ENCODE data around the gene NDUFS2. TPM values are rescaled to one million over a fixed set of nuclear protein-coding genes. Genes with fewer than 3 reads are reported as not detected.
A peak's percentile ranks its signal among the peaks of the same experiment; 100 is the strongest.

The NDUFS2 gene
- total and polyA plus RNA-seq, 9 of the 15 experiments (the other 6 are each of a cell fraction or from before 2014, with no cell fraction given), result 70.0 to 176 (median 141) TPM

DNA sequence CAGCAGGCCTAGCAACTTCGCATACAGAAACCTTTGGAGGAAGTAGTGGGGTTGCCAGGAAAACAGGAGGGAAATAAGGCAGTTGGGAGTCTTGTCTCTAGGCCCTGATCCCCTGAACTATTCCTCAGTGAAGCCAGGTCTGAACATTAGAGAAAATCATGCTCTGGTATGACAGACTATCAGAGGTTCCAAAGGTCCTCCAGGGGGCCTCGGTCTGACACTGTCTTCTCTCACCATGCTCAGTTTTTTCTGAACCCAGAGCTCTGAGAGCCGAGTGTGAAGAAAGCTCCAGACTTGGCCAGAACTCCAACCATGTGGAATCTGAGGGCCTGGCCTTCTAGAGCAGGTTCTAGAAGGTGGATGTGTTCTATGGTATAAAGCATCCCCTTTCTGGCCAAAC is 27.7 kb downstream of the NDUFS2 start (continued):
- TF ChIP-seq, protein P1, sequence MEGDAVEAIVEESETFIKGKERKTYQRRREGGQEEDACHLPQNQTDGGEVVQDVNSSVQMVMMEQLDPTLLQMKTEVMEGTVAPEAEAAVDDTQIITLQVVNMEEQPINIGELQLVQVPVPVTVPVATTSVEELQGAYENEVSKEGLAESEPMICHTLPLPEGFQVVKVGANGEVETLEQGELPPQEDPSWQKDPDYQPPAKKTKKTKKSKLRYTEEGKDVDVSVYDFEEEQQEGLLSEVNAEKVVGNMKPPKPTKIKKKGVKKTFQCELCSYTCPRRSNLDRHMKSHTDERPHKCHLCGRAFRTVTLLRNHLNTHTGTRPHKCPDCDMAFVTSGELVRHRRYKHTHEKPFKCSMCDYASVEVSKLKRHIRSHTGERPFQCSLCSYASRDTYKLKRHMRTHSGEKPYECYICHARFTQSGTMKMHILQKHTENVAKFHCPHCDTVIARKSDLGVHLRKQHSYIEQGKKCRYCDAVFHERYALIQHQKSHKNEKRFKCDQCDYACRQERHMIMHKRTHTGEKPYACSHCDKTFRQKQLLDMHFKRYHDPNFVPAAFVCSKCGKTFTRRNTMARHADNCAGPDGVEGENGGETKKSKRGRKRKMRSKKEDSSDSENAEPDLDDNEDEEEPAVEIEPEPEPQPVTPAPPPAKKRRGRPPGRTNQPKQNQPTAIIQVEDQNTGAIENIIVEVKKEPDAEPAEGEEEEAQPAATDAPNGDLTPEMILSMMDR (IDR thresholded peaks at IDR 0.05 in 2 of 3, conservative IDR thresholded peaks at IDR 0.05 in 1 of 3; ENCODE audit: insufficient read depth in 2 of 3, low read depth in 1 of 3, low read length in 3 of 3), result peak; percentile 20 to 43 (median 29); a peak in 4 of 6 replicates
- TF ChIP-seq EWSR1 (IDR thresholded peaks at IDR 0.05; ENCODE audit: borderline replicate concordance, low read depth, partially characterized antibody), result no peak
- TF ChIP-seq, protein P2, sequence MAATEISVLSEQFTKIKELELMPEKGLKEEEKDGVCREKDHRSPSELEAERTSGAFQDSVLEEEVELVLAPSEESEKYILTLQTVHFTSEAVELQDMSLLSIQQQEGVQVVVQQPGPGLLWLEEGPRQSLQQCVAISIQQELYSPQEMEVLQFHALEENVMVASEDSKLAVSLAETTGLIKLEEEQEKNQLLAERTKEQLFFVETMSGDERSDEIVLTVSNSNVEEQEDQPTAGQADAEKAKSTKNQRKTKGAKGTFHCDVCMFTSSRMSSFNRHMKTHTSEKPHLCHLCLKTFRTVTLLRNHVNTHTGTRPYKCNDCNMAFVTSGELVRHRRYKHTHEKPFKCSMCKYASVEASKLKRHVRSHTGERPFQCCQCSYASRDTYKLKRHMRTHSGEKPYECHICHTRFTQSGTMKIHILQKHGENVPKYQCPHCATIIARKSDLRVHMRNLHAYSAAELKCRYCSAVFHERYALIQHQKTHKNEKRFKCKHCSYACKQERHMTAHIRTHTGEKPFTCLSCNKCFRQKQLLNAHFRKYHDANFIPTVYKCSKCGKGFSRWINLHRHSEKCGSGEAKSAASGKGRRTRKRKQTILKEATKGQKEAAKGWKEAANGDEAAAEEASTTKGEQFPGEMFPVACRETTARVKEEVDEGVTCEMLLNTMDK (IDR thresholded peaks at IDR 0.05; ENCODE audit: borderline replicate concordance, insufficient read depth, low read depth, low read length, poor library complexity, severe bottlenecking), result peak; percentile 47

DNA sequence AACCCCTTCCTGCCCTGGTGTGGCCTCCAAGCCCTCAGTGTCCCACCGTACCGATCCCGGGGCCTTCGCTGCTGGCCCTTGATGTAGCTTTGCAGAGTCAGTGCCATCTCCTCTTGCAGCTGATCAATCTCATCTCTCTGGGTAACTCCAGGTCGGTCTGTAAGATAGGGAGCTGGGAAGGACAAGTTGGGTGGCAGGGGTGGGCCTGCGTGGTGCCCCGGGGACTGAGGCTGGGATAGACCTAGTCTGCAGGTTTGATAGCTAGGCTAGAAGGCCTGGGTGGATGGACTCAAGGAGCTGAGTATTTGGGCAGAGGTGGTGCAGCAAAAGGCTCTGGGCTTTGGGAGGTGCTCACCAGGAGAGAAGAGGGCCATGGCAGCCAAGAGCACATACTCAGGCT is 28.6 kb downstream of the NDUFS2 start:
- BruUV-seq (replicated peaks), result no TSS peak
- intact Hi-C loops (cut with micrococcal nuclease), result no loop called here
- Histone ChIP-seq H3K4me2 (ENCODE audit: insufficient read depth, low read length) (no peak overlapping the region), H2AFZ (ENCODE audit: low read depth, low read length) (no peak overlapping the region), H3K9me3 (replicated peaks; ENCODE audit: control insufficient read depth, insufficient read depth, low read depth, low read length) (no peaks in the 10 kb centered on the region), H3K79me2 (ENCODE audit: control insufficient read depth, insufficient read depth, low read length) (peaks cover 19% of the 10 kb centered on the region), H3K4me3 (no peak overlapping the region), H3K36me3 (ENCODE audit: control insufficient read depth, insufficient read depth, low read length) (peaks cover 37% of the 10 kb centered on the region), H4K20me1 (replicated peaks; ENCODE audit: control insufficient read depth, insufficient read depth, low read length) (no peaks in the 10 kb centered on the region), H3K4me1 (replicated peaks in 1 of 2; ENCODE audit: control insufficient read depth in 2 of 2, insufficient read depth in 2 of 2, low read length in 2 of 2) (peaks cover 7 to 19% of the 10 kb centered on the region in 2 experiments; a peak in 4 of 5 replicates), H3K27ac (ENCODE audit: extremely low read depth, low read depth, low read length) (no peak overlapping the region), H3K9me1 (ENCODE audit: control insufficient read depth, insufficient read depth, low read length) (no peaks in the 10 kb centered on the region), H3K27me3 (ENCODE audit: control insufficient read depth in 2 of 2, insufficient read depth in 2 of 2, low read length in 2 of 2) (no peaks in the 10 kb centered on the region), H3K9ac (ENCODE audit: insufficient read depth in 1 of 2, low read depth in 2 of 2, low read length in 2 of 2) (peak overlapping the region in 1 of 2 experiments; percentile 42; a peak in 1 of 4 replicates)
- ATAC-seq, result no peak
- in situ Hi-C loops (cut with MboI), result loop anchor here (5.0 kb wide), 1 partner anchor 62 kb away; no protein-coding TSS in a partner anchor
- DNase-seq (ENCODE audit: extremely low read depth in 1 of 4, low spot score in 3 of 4), result no peak
- CTCF ChIA-PET (ENCODE audit: low intra/inter-chr PET ratio), result no interaction called here
- 84% methylated on average over 7 of the region's 7 CpGs for WGBS (ENCODE audit: insufficient coverage, low coverage, missing lambda C conversion rate)
- POLR2A ChIA-PET, result interaction anchor here (0.6 to 1.0 kb wide), 3 partner anchors 10 to 30 kb away, joined by 3 to 4 read pairs (median 3); no protein-coding TSS in a partner anchor
- no peak for FAIRE-seq
- TF ChIP-seq RBM39 (optimal IDR thresholded peaks at IDR 0.05; ENCODE audit: low read depth, low read length), result no peak
- no peak for TF ChIP-seq BHLHE40 (IDR thresholded peaks at IDR 0.05; ENCODE audit: low read length)
- TF ChIP-seq, protein P3, sequence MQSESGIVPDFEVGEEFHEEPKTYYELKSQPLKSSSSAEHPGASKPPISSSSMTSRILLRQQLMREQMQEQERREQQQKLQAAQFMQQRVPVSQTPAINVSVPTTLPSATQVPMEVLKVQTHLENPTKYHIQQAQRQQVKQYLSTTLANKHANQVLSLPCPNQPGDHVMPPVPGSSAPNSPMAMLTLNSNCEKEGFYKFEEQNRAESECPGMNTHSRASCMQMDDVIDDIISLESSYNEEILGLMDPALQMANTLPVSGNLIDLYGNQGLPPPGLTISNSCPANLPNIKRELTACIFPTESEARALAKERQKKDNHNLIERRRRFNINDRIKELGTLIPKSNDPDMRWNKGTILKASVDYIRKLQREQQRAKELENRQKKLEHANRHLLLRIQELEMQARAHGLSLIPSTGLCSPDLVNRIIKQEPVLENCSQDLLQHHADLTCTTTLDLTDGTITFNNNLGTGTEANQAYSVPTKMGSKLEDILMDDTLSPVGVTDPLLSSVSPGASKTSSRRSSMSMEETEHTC (IDR thresholded peaks at IDR 0.05), result no peak
- TF ChIP-seq, protein P4, sequence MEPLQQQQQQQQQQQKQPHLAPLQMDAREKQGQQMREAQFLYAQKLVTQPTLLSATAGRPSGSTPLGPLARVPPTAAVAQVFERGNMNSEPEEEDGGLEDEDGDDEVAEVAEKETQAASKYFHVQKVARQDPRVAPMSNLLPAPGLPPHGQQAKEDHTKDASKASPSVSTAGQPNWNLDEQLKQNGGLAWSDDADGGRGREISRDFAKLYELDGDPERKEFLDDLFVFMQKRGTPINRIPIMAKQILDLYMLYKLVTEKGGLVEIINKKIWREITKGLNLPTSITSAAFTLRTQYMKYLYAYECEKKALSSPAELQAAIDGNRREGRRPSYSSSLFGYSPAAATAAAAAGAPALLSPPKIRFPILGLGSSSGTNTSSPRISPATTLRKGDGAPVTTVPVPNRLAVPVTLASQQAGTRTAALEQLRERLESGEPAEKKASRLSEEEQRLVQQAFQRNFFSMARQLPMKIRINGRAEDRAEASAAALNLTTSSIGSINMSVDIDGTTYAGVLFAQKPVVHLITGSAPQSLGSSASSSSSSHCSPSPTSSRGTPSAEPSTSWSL (CRISPR knock-in tag; IDR thresholded peaks at IDR 0.05; ENCODE audit: borderline replicate concordance), result no peak
- TF ChIP-seq CREB1 (IDR thresholded peaks at IDR 0.05), result no peak
- TF ChIP-seq CREB1 (CRISPR knock-in tag; IDR thresholded peaks at IDR 0.05), result no peak
- no peak for TF ChIP-seq CCNT2 (IDR thresholded peaks at IDR 0.05; ENCODE audit: borderline replicate concordance, extremely low read depth, insufficient read length, low read depth, low read length)
- TF ChIP-seq, protein P5, sequence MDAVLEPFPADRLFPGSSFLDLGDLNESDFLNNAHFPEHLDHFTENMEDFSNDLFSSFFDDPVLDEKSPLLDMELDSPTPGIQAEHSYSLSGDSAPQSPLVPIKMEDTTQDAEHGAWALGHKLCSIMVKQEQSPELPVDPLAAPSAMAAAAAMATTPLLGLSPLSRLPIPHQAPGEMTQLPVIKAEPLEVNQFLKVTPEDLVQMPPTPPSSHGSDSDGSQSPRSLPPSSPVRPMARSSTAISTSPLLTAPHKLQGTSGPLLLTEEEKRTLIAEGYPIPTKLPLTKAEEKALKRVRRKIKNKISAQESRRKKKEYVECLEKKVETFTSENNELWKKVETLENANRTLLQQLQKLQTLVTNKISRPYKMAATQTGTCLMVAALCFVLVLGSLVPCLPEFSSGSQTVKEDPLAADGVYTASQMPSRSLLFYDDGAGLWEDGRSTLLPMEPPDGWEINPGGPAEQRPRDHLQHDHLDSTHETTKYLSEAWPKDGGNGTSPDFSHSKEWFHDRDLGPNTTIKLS (IDR thresholded peaks at IDR 0.05; ENCODE audit: borderline replicate concordance, low read depth), result no peak
